Heart left ventricle (tissue), 16 donors: Measurements from ENCODE around the gene MAFF. TPM values are rescaled to one million over a fixed set of nuclear protein-coding genes. Genes with fewer than 3 reads are reported as not detected.

Experiments used
- ATAC-seq, 4 donors: fragments of 200-7000 bp; cut with Tn5 transposase; one replicate each; pipeline ENCODE4 v1.9.1; 2020 to 2022; ENCODE audit warnings: moderate library complexity in 4 of 4, mild to moderate bottlenecking in 3 of 4, moderate number of reproducible peaks in 1 of 4
- DNase-seq, 5 donors: peaks; one replicate each; pipeline ENCODE4 v3.0.0-alpha.2; 2020
- H3K27ac ChIP-seq, 12 donors: fragments of 200-600 bp; sonication (generic) in 4 of 12; one replicate each; pipeline versions ENCODE4 v1.5.0 to v1.8.0; 2016 to 2022; ENCODE audit warnings: mild to moderate bottlenecking in 2 of 12
- H3K27me3 ChIP-seq, 9 donors: fragments of 200-600 bp; sonication (generic) in 2 of 9; one replicate each; pipeline versions ENCODE4 v1.5.1 to v1.8.0; 2016 to 2022; ENCODE audit warnings: mild to moderate bottlenecking in 3 of 9
- H3K36me3 ChIP-seq, 9 donors: fragments of 200-600 bp; sonication (generic) in 2 of 9; one replicate each; pipeline versions ENCODE4 v1.5.0 to v1.8.0; 2018 to 2022; ENCODE audit warnings: mild to moderate bottlenecking in 2 of 9
- H3K4me1 ChIP-seq, 12 donors: fragments of 200-600 bp; sonication (generic) in 4 of 12; one replicate each; pipeline versions ENCODE4 v1.5.0 to v1.8.0; 2016 to 2022; ENCODE audit warnings: mild to moderate bottlenecking in 3 of 12
- H3K4me3 ChIP-seq, 12 donors: fragments of 200-600 bp; sonication (generic) in 4 of 12; one replicate each; pipeline versions ENCODE4 v1.5.0 to v1.8.0; 2017 to 2022; ENCODE audit warnings: mild to moderate bottlenecking in 9 of 12, moderate library complexity in 4 of 12
- H3K9me3 ChIP-seq, 12 donors: fragments of 200-600 bp; sonication (generic) in 4 of 12; one replicate each; pipeline versions ENCODE4 v1.5.0 to v1.8.0; 2016 to 2022; ENCODE audit warnings: mild to moderate bottlenecking in 1 of 12
- POLR2A ChIP-seq, 2 donors: fragments of 450-650 bp; IDR thresholded peaks; one replicate each; pipeline ENCODE4 v1.6.1; 2017; ENCODE audit warnings: antibody characterized with exemption in 2 of 2, mild to moderate bottlenecking in 2 of 2, moderate library complexity in 2 of 2
- WGBS, 4 donors: extraction: QIAGEN DNeasy Blood & Tissue Kit in 2 of 4; methylation state at CpG; one replicate each; pipeline versions ENCODE4 v1.1.5 to v1.1.7; 2013 to 2018; 5-methylcytosine and 5-hydroxymethylcytosine counted together
- intact Hi-C, 10 donors: fragments of 100-400 bp; cut with DNase I; formaldehyde crosslinking; loops; one replicate each; pipeline versions ENCODE4 v1.11.1 to v1.14.2; 2022
- polyA plus RNA-seq, 2 donors: library from polyadenylated mRNA; stranded (reverse); fragments of 200-250 nt; gene quantifications; one replicate each; pipeline ENCODE4 v1.2.3, GENCODE V29; 2013
- total RNA-seq, 9 donors: library from RNA; depleted of rRNA in 2 of 9; stranded (reverse); fragments of >200 nt in 2 of 9; fragmentation: NEBNext Ultra II Directional in 3 of 9; extraction: Animal tissue kit (Norgen Biotek cat#: 25700) in 3 of 9; gene quantifications; one replicate each; pipeline versions ENCODE4 v1.1.0 to v1.2.4, GENCODE V29; 2016 to 2023
- TF ChIP-seq, protein P1 (sequence below), 12 donors: fragments of 200-600 bp; sonication (generic) in 4 of 12; IDR thresholded peaks; one replicate each; pipeline versions ENCODE4 v1.5.0 to v1.8.0; 2018 to 2022; ENCODE audit warnings: antibody characterized with exemption in 12 of 12, mild to moderate bottlenecking in 5 of 12
- donor health status: ischemic (EF 13 %, LVEDD 7.1; RV severe dilation, severe dysfunction).
- donor health status: healthy with polysubstance abuse.
- donor health status: DM: no; HTN: yes; CAD: no.
- donor health status: DM: no; HTN: no; CAD: no.
- donor health status: ischemic (EF 25% LVEDD 6.9; RV normal size, moderate dysfunction).
- donor health status: ischemic (EF 25% LVEDD 5.7; RV mildly dilated, moderate dysfunction).
- donor health status: healthy.
- donor health status: DM: yes; HTN: yes; CAD: no.
- donor health status: ischemic (EF 35%, LVEDD 5.7; RV mildly dilated, moderate dysfunction).
- donor health status: nonischemic (EF 11% LVEDD 7.7; RV severe dilation, severe dysfunction).
- donor health status: DM: yes; HTN: yes; CAD: no.
- donor health status: PGD.
- donor health status: ischemic (EF 29% LVEDD 5.4; RV normal size, mild dysfunction).
- donor health status: nonischemic (EF 23%, LVEDD 6.1; RV moderate dilation, normal function).

MAFF gene
- total and polyA plus RNA-seq, 11 donors: 1.9 to 36.0 (median 4.7) TPM

GRCh38 chr22:38249803-38250642 lies 48.2 kb downstream of the MAFF start:
- ATAC-seq: no peak
- peak overlapping the region in 3 of 12 donors; percentile 4 to 23 (median 20) for H3K27ac ChIP-seq
- H3K27me3 ChIP-seq: no peaks in the 10 kb centered on the region
- H3K4me3 ChIP-seq: no peak overlapping the region
- peaks cover 0 to 7% (median 0%) of the 10 kb centered on the region in 12 donors for H3K9me3 ChIP-seq
- H3K4me1 ChIP-seq: peaks cover 0 to 70% (median 41%) of the 10 kb centered on the region in 12 donors
- WGBS, 4 donors: 81 to 91% (median 90%) methylated on average over 20 to 25 of the region's 25 CpGs
- TF ChIP-seq POLR2A (IDR thresholded peaks at IDR 0.05): no peak
- TF ChIP-seq, protein P1, sequence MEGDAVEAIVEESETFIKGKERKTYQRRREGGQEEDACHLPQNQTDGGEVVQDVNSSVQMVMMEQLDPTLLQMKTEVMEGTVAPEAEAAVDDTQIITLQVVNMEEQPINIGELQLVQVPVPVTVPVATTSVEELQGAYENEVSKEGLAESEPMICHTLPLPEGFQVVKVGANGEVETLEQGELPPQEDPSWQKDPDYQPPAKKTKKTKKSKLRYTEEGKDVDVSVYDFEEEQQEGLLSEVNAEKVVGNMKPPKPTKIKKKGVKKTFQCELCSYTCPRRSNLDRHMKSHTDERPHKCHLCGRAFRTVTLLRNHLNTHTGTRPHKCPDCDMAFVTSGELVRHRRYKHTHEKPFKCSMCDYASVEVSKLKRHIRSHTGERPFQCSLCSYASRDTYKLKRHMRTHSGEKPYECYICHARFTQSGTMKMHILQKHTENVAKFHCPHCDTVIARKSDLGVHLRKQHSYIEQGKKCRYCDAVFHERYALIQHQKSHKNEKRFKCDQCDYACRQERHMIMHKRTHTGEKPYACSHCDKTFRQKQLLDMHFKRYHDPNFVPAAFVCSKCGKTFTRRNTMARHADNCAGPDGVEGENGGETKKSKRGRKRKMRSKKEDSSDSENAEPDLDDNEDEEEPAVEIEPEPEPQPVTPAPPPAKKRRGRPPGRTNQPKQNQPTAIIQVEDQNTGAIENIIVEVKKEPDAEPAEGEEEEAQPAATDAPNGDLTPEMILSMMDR (IDR thresholded peaks at IDR 0.05): no peak
- peaks cover 0 to 28% (median 23%) of the 10 kb centered on the region in 9 donors for H3K36me3 ChIP-seq
- DNase-seq: no peak
- intact Hi-C loops: loop anchor here in 1 of 10 donors (10.0 kb wide), 1 partner anchor 135 kb away; the partner anchor contains the start of gene BAIAP2L2

DNA sequence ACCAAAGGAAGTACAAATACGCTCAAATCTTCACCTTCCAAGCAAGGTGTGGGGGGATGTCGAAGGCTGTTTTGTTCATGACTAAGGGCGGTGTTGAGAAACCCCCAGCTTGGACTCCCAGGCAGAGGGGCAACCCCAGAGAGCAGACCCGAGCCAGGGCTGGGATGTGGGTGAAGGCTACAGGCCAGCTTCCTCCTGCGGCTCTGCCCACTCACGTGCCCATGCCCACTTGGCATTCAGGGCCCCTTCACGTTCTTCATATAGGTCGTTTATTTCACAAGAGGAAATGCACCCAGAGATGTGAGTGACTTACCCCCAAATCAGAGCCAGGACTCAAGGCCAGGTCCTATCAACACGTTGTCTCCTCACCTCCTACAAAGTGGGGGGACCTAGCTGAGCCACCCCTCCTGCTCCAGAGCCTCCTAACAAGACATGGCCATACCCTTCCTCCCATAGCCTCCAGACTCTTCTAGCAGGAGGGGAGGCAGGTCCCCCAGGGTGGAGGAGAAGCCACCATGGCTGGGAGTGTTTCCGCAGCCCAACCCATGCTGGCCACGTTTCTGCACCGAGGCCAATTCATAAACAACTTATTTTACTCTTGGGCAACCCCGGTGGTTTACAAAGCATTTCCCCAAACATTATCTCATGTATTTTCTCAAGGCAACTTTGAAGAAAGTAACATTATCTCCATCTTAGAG lies 49.0 kb downstream of the MAFF start:
- TF ChIP-seq, protein P1 (IDR thresholded peaks at IDR 0.05): no peak
- TF ChIP-seq POLR2A (IDR thresholded peaks at IDR 0.05): no peak
- WGBS, 4 donors: 72 to 76% (median 74%) methylated on average over 13 of the region's 13 CpGs
- no peak for ATAC-seq

GRCh38 chr22:38251341-38251692 lies 49.5 kb downstream of the MAFF start:
- ATAC-seq (peak in 2 of 4 donors; percentile 7 to 16), DNase-seq (peak in 1 of 5 donors; percentile 74)
- H3K27me3 ChIP-seq: no peaks in the 10 kb centered on the region
- WGBS, 4 donors: 83 to 88% (median 85%) methylated on average over 7 of the region's 7 CpGs
- H3K4me3 ChIP-seq: no peak overlapping the region
- intact Hi-C loops: no loop called here
- no peak for TF ChIP-seq POLR2A (IDR thresholded peaks at IDR 0.05)
- TF ChIP-seq, protein P1 (IDR thresholded peaks at IDR 0.05): no peak
- H3K4me1 ChIP-seq: peaks cover 1 to 71% (median 41%) of the 10 kb centered on the region in 12 donors
- peak overlapping the region in 2 of 12 donors; percentile 3 to 31 for H3K27ac ChIP-seq
- peaks cover 0 to 7% (median 0%) of the 10 kb centered on the region in 12 donors for H3K9me3 ChIP-seq
- H3K36me3 ChIP-seq: peaks cover 0 to 18% (median 14%) of the 10 kb centered on the region in 9 donors

More for the DNA sequence above, 49.0 kb downstream of the MAFF start:
- H3K4me1 ChIP-seq: peaks cover 0 to 74% (median 41%) of the 10 kb centered on the region in 12 donors
- H3K36me3 ChIP-seq: peaks cover 0 to 23% (median 19%) of the 10 kb centered on the region in 9 donors
- no peak overlapping the region for H3K4me3 ChIP-seq
- H3K9me3 ChIP-seq: peaks cover 0 to 7% (median 0%) of the 10 kb centered on the region in 12 donors
- H3K27me3 ChIP-seq: no peaks in the 10 kb centered on the region
- intact Hi-C loops: no loop called here
- H3K27ac ChIP-seq: peak overlapping the region in 3 of 12 donors; percentile 12 to 52 (median 31)
- no peak for DNase-seq

- Histone ChIP-seq H3K27me3 (no peaks in the 10 kb centered on the region), H3K36me3 (no peaks in the 10 kb centered on the region), H3K4me1 (peaks cover 14 to 88% (median 63%) of the 10 kb centered on the region in 12 donors), H3K27ac (peak overlapping the region in 8 of 12 donors; percentile 28 to 91 (median 84)), H3K4me3 (no peak overlapping the region), H3K9me3 (no peaks in the 10 kb centered on the region)
- intact Hi-C loops: no loop called here
- TF ChIP-seq, protein P1 (IDR thresholded peaks at IDR 0.05): no peak
- TF ChIP-seq POLR2A (IDR thresholded peaks at IDR 0.05): no peak
- WGBS, 4 donors: 91 to 96% (median 94%) methylated on average over 2 of the region's 2 CpGs
- no peak for ATAC-seq
- DNase-seq: no peak
These were observed 53.9 kb downstream of the MAFF start for GRCh38 chr22:38255697-38256096.
